Vagina (tissue), 2 donors: ENCODE results near the gene SCG2. TPM values are rescaled to one million over a fixed set of nuclear protein-coding genes. Genes with fewer than 3 reads are reported as not detected.

Source experiments
- DNase-seq, 2 donors: peaks; one replicate each; pipeline ENCODE4 v3.0.0-alpha.2; 2017; ENCODE audit errors: extremely low spot score in 2 of 2
- H3K27ac ChIP-seq: fragments of 200-600 bp; sonication (generic); one replicate; pipeline ENCODE4 v1.5.1; 2019
- H3K27me3 ChIP-seq: fragments of 200-600 bp; sonication (generic); one replicate; pipeline ENCODE4 v1.5.1; 2019
- H3K36me3 ChIP-seq, 2 donors: fragments of 200-600 bp; sonication (generic); one replicate each; pipeline ENCODE4 v1.5.1; 2017 to 2019
- H3K4me1 ChIP-seq: fragments of 200-600 bp; sonication (generic); one replicate; pipeline ENCODE4 v1.5.1; 2019
- H3K4me3 ChIP-seq, 2 donors: fragments of 200-600 bp; sonication (generic); 1 replicate in 1 of 2; 2 replicates in 1 of 2; pipeline ENCODE4 v1.5.1; 2016 to 2019
- H3K9me3 ChIP-seq: fragments of 200-600 bp; sonication (generic); one replicate; pipeline ENCODE4 v1.5.1; 2019
- POLR2A ChIP-seq, 2 donors: fragments of 450-650 bp; IDR thresholded peaks; one replicate each; pipeline ENCODE4 v1.6.1; 2017; ENCODE audit warnings: antibody characterized with exemption in 2 of 2, mild to moderate bottlenecking in 2 of 2, moderate library complexity in 2 of 2
- POLR2AphosphoS5 ChIP-seq, 2 donors: sonication (generic); formaldehyde crosslinking; IDR thresholded peaks; one replicate each; pipeline ENCODE4 v1.9.0; 2017; ENCODE audit warnings: antibody characterized with exemption in 2 of 2, mild to moderate bottlenecking in 2 of 2, low read depth in 1 of 2; ENCODE audit not compliant: insufficient read depth in 1 of 2
- intact Hi-C: fragments of 100-400 bp; cut with DNase I; formaldehyde crosslinking; loops from one replicate; pipeline ENCODE4 v1.15.1; 2023
- total RNA-seq: library from RNA; depleted of rRNA; stranded (reverse); fragments of >200 nt; gene quantifications from one replicate; pipeline ENCODE4 v1.2.3, GENCODE V29; 2016
- TF ChIP-seq, protein P1 (sequence below), 3 experiments: fragments of 450-650 bp in 2 of 3; fragments of 200-600 bp in 1 of 3; sonication (generic) in 1 of 3; IDR thresholded peaks; one replicate each; pipeline ENCODE4 v1.5.1; 2017 to 2019; ENCODE audit warnings: antibody characterized with exemption in 3 of 3, mild to moderate bottlenecking in 2 of 3, moderate library complexity in 2 of 3

Gene SCG2
- total RNA-seq, 1 donor from 2014 or later = 13.3 TPM

DNA sequence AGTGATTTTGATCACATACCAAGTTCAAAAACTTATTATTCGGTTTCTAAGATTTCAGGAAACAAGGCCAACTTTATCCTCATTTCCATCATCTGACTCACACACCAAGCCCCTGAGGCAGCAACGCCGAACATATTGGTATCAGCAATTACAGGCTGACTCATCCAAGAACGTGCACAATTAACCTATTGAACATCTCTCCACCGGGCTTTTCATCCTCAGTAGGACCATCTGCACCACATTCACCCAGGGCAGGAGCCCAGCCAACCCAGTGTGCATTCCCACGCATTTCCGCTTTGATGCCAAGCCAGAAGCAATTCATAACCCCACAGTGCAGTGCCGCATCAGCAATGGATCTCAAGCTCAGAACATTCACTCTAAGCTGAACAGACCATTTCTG lies 52.9 kb downstream of the SCG2 start:
- intact Hi-C loops = no loop called here
- TF ChIP-seq, protein P1, sequence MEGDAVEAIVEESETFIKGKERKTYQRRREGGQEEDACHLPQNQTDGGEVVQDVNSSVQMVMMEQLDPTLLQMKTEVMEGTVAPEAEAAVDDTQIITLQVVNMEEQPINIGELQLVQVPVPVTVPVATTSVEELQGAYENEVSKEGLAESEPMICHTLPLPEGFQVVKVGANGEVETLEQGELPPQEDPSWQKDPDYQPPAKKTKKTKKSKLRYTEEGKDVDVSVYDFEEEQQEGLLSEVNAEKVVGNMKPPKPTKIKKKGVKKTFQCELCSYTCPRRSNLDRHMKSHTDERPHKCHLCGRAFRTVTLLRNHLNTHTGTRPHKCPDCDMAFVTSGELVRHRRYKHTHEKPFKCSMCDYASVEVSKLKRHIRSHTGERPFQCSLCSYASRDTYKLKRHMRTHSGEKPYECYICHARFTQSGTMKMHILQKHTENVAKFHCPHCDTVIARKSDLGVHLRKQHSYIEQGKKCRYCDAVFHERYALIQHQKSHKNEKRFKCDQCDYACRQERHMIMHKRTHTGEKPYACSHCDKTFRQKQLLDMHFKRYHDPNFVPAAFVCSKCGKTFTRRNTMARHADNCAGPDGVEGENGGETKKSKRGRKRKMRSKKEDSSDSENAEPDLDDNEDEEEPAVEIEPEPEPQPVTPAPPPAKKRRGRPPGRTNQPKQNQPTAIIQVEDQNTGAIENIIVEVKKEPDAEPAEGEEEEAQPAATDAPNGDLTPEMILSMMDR (IDR thresholded peaks at IDR 0.05) = no peak
- TF ChIP-seq POLR2A (IDR thresholded peaks at IDR 0.05) (no peak), POLR2AphosphoS5 (IDR thresholded peaks at IDR 0.05; ENCODE audit: insufficient read depth in 1 of 2, low read depth in 1 of 2) (no peak)
- no peaks in the 10 kb centered on the region for H3K27me3 ChIP-seq
- no peak overlapping the region for H3K27ac ChIP-seq
- H3K4me1 ChIP-seq = peaks cover 6% of the 10 kb centered on the region
- DNase-seq = no peak
- no peak overlapping the region for H3K4me3 ChIP-seq
- no peaks in the 10 kb centered on the region for H3K36me3 ChIP-seq
- no peaks in the 10 kb centered on the region for H3K9me3 ChIP-seq

DNA sequence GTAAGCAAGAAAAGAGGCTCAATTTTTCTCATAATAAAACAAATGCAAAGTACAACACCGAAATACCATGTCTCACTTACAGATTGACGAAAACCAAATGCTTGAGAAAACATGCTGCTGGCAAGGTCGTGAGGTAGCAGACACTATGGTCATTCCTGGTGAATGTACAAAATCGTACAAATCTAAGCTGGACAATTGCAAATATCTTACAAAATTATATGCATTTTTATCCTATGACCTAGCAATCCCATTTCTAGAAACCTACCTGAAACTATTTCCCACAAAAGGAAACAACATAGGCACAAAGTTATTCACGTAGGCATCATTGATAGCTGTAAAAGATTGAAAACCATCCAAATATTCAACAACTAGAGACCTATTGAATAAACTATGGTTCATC lies 54.0 kb downstream of the SCG2 start:
- Histone ChIP-seq H3K36me3 (no peaks in the 10 kb centered on the region), H3K9me3 (no peaks in the 10 kb centered on the region), H3K4me1 (peaks cover 6% of the 10 kb centered on the region), H3K4me3 (no peak overlapping the region), H3K27me3 (no peaks in the 10 kb centered on the region), H3K27ac (no peak overlapping the region)
- TF ChIP-seq POLR2A (IDR thresholded peaks at IDR 0.05) (no peak), POLR2AphosphoS5 (IDR thresholded peaks at IDR 0.05; ENCODE audit: insufficient read depth in 1 of 2, low read depth in 1 of 2) (no peak)
- TF ChIP-seq, protein P1 (IDR thresholded peaks at IDR 0.05) = no peak
- DNase-seq = no peak
- intact Hi-C loops = no loop called here

Other genes with a start within 250 kb of the SCG2 start
- gene AP1S3, start 235.2 kb upstream of the SCG2 start, total RNA-seq = 9.8 TPM